GM23338 (cell line): ENCODE measurements around the gene HHAT. TPM values are rescaled to one million over a fixed set of nuclear protein-coding genes. Genes with fewer than 3 reads are reported as not detected.

ENCODE experiments used
- ATAC-seq: fragments of 200-7000 bp; cut with Tn5 transposase; 3 replicates; pipeline ENCODE4 v1.9.1; 2020
- DNase-seq: peaks from one replicate; pipeline ENCODE4 v3.0.0-alpha.2; 2015; ENCODE audit warnings: low spot score
- H2AFZ ChIP-seq: fragments of 200-600 bp; sonication (generic); 2 replicates; pipeline ENCODE4 v1.8.0; 2016; ENCODE audit warnings: antibody characterized with exemption, mild to moderate bottlenecking, moderate library complexity
- H3F3A ChIP-seq: fragments of 200-600 bp; sonication (generic); replicated peaks from 2 replicates; pipeline ENCODE4 v1.8.0; 2017; ENCODE audit warnings: antibody characterized with exemption, mixed run types, low read depth
- H3K27ac ChIP-seq: fragments of 200-600 bp; sonication (generic); 2 replicates; pipeline ENCODE4 v1.6.1; 2016; ENCODE audit warnings: low read depth
- H3K27me3 ChIP-seq: fragments of 200-600 bp; sonication (generic); 2 replicates; pipeline ENCODE4 v1.8.0; 2016; ENCODE audit warnings: mild to moderate bottlenecking, mixed run types, moderate library complexity; ENCODE audit not compliant: insufficient read depth
- H3K36me3 ChIP-seq: fragments of 200-600 bp; sonication (generic); 2 replicates; pipeline ENCODE4 v1.8.0; 2016; ENCODE audit warnings: mild to moderate bottlenecking; ENCODE audit not compliant: insufficient read depth
- H3K4me1 ChIP-seq: fragments of 200-600 bp; sonication (generic); 2 replicates; pipeline ENCODE4 v1.8.0; 2016; ENCODE audit warnings: mild to moderate bottlenecking, moderate library complexity; ENCODE audit not compliant: insufficient read depth
- H3K4me2 ChIP-seq: fragments of 200-600 bp; sonication (generic); 2 replicates; pipeline ENCODE4 v1.7.1; 2017; ENCODE audit warnings: mixed run types
- H3K4me3 ChIP-seq: fragments of 200-600 bp; sonication (generic); 2 replicates; pipeline ENCODE4 v1.6.1; 2016; ENCODE audit warnings: mixed run types
- H3K79me2 ChIP-seq: fragments of 200-600 bp; sonication (generic); replicated peaks from 2 replicates; pipeline ENCODE4 v1.8.0; 2017; ENCODE audit warnings: mild to moderate bottlenecking; ENCODE audit not compliant: insufficient read depth
- H3K9me2 ChIP-seq: fragments of 200-600 bp; sonication (generic); 2 replicates; pipeline ENCODE4 v1.8.0; 2017; ENCODE audit not compliant: insufficient read depth
- H4K20me1 ChIP-seq: fragments of 200-600 bp; sonication (generic); replicated peaks from 2 replicates; pipeline ENCODE4 v1.8.0; 2017; ENCODE audit warnings: mild to moderate bottlenecking; ENCODE audit not compliant: insufficient read depth
- H3K27ac Mint-ChIP-seq: 2 replicates; pipeline ENCODE4 v1.8.0; 2020; ENCODE audit warnings: inconsistent platforms, mild to moderate bottlenecking, moderate library complexity, mixed read lengths
- H3K27me3 Mint-ChIP-seq: 3 replicates; pipeline ENCODE4 v1.8.0; 2022; ENCODE audit warnings: low read depth, mild to moderate bottlenecking, moderate library complexity, mixed read lengths, inconsistent platforms; ENCODE audit not compliant: insufficient read depth, poor library complexity
- H3K36me3 Mint-ChIP-seq: 3 replicates; pipeline ENCODE4 v1.8.0; 2021; ENCODE audit warnings: low read depth, mild to moderate bottlenecking, inconsistent platforms, moderate library complexity, mixed read lengths
- H3K4me1 Mint-ChIP-seq: 3 replicates; pipeline ENCODE4 v1.8.0; 2020; ENCODE audit warnings: mild to moderate bottlenecking, inconsistent platforms, mixed read lengths
- H3K4me3 Mint-ChIP-seq: 3 replicates; pipeline ENCODE4 v1.8.0; 2021; ENCODE audit warnings: moderate library complexity, mild to moderate bottlenecking, inconsistent platforms, mixed read lengths
- H3K9me3 Mint-ChIP-seq: 3 replicates; pipeline ENCODE4 v1.8.0; 2020; ENCODE audit warnings: moderate library complexity, mild to moderate bottlenecking, inconsistent platforms, mixed read lengths
- CREB1 ChIP-seq: fragments of 250-450 bp; sonication (Bioruptor Pico); IDR thresholded peaks from 2 replicates; pipeline ENCODE4 v1.5.0; 2020; ENCODE audit warnings: low read depth, mild to moderate bottlenecking, moderate library complexity
- CTCF ChIP-seq, 2 experiments: fragments of 200-600 bp in 1 of 2; sonication (generic) in 1 of 2; conservative IDR thresholded peaks; 2 replicates each; pipeline versions ENCODE4 v1.5.1 to v1.6.1; 2016 to 2017; ENCODE audit warnings: antibody characterized with exemption in 2 of 2, low read depth in 2 of 2, mild to moderate bottlenecking in 2 of 2, moderate library complexity in 1 of 2
- EZH2 ChIP-seq: fragments of 200-600 bp; sonication (generic); IDR thresholded peaks from one replicate; pipeline ENCODE4 v1.8.0; 2017; ENCODE audit warnings: antibody characterized with exemption, mild to moderate bottlenecking, low read depth; ENCODE audit not compliant: unreplicated experiment
- EZH2phosphoT487 ChIP-seq: fragments of 200-600 bp; sonication (generic); IDR thresholded peaks from one replicate; pipeline ENCODE4 v1.8.1; 2018; ENCODE audit warnings: antibody characterized with exemption; ENCODE audit not compliant: unreplicated experiment
- NANOG ChIP-seq: IDR thresholded peaks from 2 replicates; pipeline ENCODE4 v1.6.1; 2016; ENCODE audit warnings: antibody characterized with exemption, borderline replicate concordance
- POLR2AphosphoS5 ChIP-seq: IDR thresholded peaks from 2 replicates; pipeline ENCODE4 v1.6.1; 2016; ENCODE audit warnings: antibody characterized with exemption, low read depth
- REST ChIP-seq: IDR thresholded peaks from one replicate; pipeline ENCODE4 v1.6.1; 2018; ENCODE audit warnings: antibody characterized with exemption; ENCODE audit not compliant: unreplicated experiment
- STAT1 ChIP-seq: IDR thresholded peaks from one replicate; pipeline ENCODE4 v1.6.1; 2016; ENCODE audit warnings: antibody characterized with exemption; ENCODE audit not compliant: unreplicated experiment
- ZNF114 ChIP-seq: fragments of 250-450 bp; sonication (Bioruptor Pico); IDR thresholded peaks from 2 replicates; pipeline ENCODE4 v1.5.0; 2020; ENCODE audit warnings: mild to moderate bottlenecking, moderate library complexity
- ZNF331 ChIP-seq: fragments of 250-450 bp; sonication (Bioruptor Pico); IDR thresholded peaks from 2 replicates; pipeline ENCODE4 v1.5.0; 2020; ENCODE audit warnings: low read depth, mild to moderate bottlenecking, moderate library complexity
- ZNF462 ChIP-seq: fragments of 250-450 bp; sonication (Bioruptor Pico); IDR thresholded peaks from 2 replicates; pipeline ENCODE4 v1.5.0; 2020; ENCODE audit warnings: mild to moderate bottlenecking, moderate library complexity
- polyA plus RNA-seq: library from polyadenylated mRNA; unstranded; fragments of >200 nt; fragmentation: Nextera tagmentation; extraction: Ambion mirVana; gene quantifications from 2 replicates; pipeline ENCODE4 v1.2.1, GENCODE V29; 2016
- total RNA-seq: library from RNA; depleted of rRNA; stranded (reverse); fragments of >200 nt; shearing (Covaris generic); gene quantifications from 2 replicates; pipeline ENCODE4 v1.2.3, GENCODE V29; 2014
- TF ChIP-seq, protein P1 (sequence below): IDR thresholded peaks from 2 replicates; pipeline ENCODE4 v1.6.1; 2016; ENCODE audit warnings: antibody characterized with exemption

Gene HHAT
- total and polyA plus RNA-seq, 2 experiments from 2014 or later = 0.11 to 0.66 TPM

- H3K27me3 ChIP-seq = no peaks in the 10 kb centered on the region
- no peak for DNase-seq
- Mint-ChIP-seq H3K27ac (no peak overlapping the region), H3K36me3 (no peaks in the 10 kb centered on the region; the same call in 2 of the 3 replicates), H3K4me1 (peaks cover 20% of the 10 kb centered on the region), H3K9me3 (peaks cover 4% of the 10 kb centered on the region; the same call in 2 of the 3 replicates), H3K27me3 (peaks cover 2% of the 10 kb centered on the region), H3K4me3 (no peak overlapping the region)
- no peak overlapping the region for H2AFZ ChIP-seq
- no peaks in the 10 kb centered on the region for H3K9me2 ChIP-seq
- H3K27ac ChIP-seq = no peak overlapping the region
- no peaks in the 10 kb centered on the region; the same call in 1 of the 2 replicates for H3K4me1 ChIP-seq
- no peaks in the 10 kb centered on the region for H4K20me1 ChIP-seq
- no peaks in the 10 kb centered on the region for H3F3A ChIP-seq
- TF ChIP-seq ZNF462 (CRISPR knock-in tag) = no peak
- TF ChIP-seq ZNF331 = no peak
- no peak for TF ChIP-seq POLR2AphosphoS5
- TF ChIP-seq ZNF114 (CRISPR knock-in tag) = no peak
- no peak for TF ChIP-seq CTCF (conservative IDR thresholded peaks at IDR 0.05; ENCODE audit: low read depth in 2 of 2)
- no peak for TF ChIP-seq NANOG
- TF ChIP-seq REST = no peak
- TF ChIP-seq, protein P1, sequence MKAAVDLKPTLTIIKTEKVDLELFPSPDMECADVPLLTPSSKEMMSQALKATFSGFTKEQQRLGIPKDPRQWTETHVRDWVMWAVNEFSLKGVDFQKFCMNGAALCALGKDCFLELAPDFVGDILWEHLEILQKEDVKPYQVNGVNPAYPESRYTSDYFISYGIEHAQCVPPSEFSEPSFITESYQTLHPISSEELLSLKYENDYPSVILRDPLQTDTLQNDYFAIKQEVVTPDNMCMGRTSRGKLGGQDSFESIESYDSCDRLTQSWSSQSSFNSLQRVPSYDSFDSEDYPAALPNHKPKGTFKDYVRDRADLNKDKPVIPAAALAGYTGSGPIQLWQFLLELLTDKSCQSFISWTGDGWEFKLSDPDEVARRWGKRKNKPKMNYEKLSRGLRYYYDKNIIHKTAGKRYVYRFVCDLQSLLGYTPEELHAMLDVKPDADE = no peak
- no peak for TF ChIP-seq EZH2
- no peak for TF ChIP-seq CREB1
- no peak for TF ChIP-seq EZH2phosphoT487
- no peak for TF ChIP-seq STAT1
- no peak overlapping the region for H3K4me2 ChIP-seq
- ATAC-seq = no peak
- H3K4me3 ChIP-seq = no peak overlapping the region
- no peaks in the 10 kb centered on the region for H3K36me3 ChIP-seq
- H3K79me2 ChIP-seq = no peaks in the 10 kb centered on the region
Measured at GRCh38 chr1:210703593-210703992, 374.9 kb downstream of the HHAT start.
